Breast epithelium (tissue), 4 donors: ENCODE results near the gene EVL. TPM values are rescaled to one million over a fixed set of nuclear protein-coding genes. Genes with fewer than 3 reads are reported as not detected.
"Not testable (repeated sequence)": the region's sequence is repeated elsewhere in the genome, so short reads cannot be mapped to it uniquely, and the experiment has no call there.

ENCODE experiments used
- DNase-seq, 2 donors: peaks; one replicate each; pipeline ENCODE4 v3.0.0-alpha.2; 2019; ENCODE audit warnings: low spot score in 2 of 2
- H3K27ac ChIP-seq, 2 donors: fragments of 200-600 bp; sonication (generic) in 1 of 2; one replicate each; pipeline ENCODE4 v1.5.1; 2016 to 2019; ENCODE audit warnings: mild to moderate bottlenecking in 1 of 2
- H3K27me3 ChIP-seq, 2 donors: fragments of 200-600 bp; sonication (generic) in 1 of 2; one replicate each; pipeline versions ENCODE4 v1.5.1 to v1.6.0; 2017 to 2019; ENCODE audit warnings: control low read depth in 1 of 2, mild to moderate bottlenecking in 1 of 2
- H3K36me3 ChIP-seq: fragments of 200-600 bp; one replicate; pipeline ENCODE4 v1.5.1; 2019
- H3K4me1 ChIP-seq, 2 donors: fragments of 200-600 bp; sonication (generic); one replicate each; pipeline ENCODE4 v1.5.1; 2016 to 2019; ENCODE audit warnings: control low read depth in 1 of 2
- H3K4me3 ChIP-seq, 3 donors: fragments of 200-600 bp; sonication (generic); 1 replicate in 2 of 3; 2 replicates in 1 of 3; pipeline ENCODE4 v1.5.1; 2016 to 2019; ENCODE audit warnings: mild to moderate bottlenecking in 3 of 3, moderate library complexity in 2 of 3
- H3K9me3 ChIP-seq, 2 donors: fragments of 200-600 bp; sonication (generic) in 1 of 2; one replicate each; pipeline ENCODE4 v1.5.1; 2016 to 2019; ENCODE audit warnings: control low read depth in 1 of 2
- CTCF ChIP-seq, 3 donors: fragments of 450-650 bp; IDR thresholded peaks; one replicate each; pipeline ENCODE4 v1.5.1; 2016 to 2017; ENCODE audit warnings: antibody characterized with exemption in 3 of 3, mild to moderate bottlenecking in 3 of 3, moderate library complexity in 3 of 3
- POLR2A ChIP-seq: fragments of 450-650 bp; IDR thresholded peaks from one replicate; pipeline ENCODE4 v1.6.1; 2016; ENCODE audit warnings: antibody characterized with exemption, mild to moderate bottlenecking, moderate library complexity
- POLR2AphosphoS5 ChIP-seq, 3 donors: sonication (generic); formaldehyde crosslinking; IDR thresholded peaks; one replicate each; pipeline ENCODE4 v1.6.1; 2017; ENCODE audit warnings: antibody characterized with exemption in 3 of 3
- intact Hi-C: fragments of 100-400 bp; cut with DNase I; formaldehyde crosslinking; loops from one replicate; pipeline ENCODE4 v1.15.1; 2023; ENCODE audit warnings: low total_unique reads
- total RNA-seq, 3 donors: library from RNA; depleted of rRNA; stranded (reverse); fragments of >200 nt; gene quantifications; one replicate each; pipeline ENCODE4 v1.1.0, GENCODE V29; 2016

Gene EVL
- total RNA-seq, 3 donors from 2014 or later = 50.7 to 116 (median 107) TPM

GRCh38 chr14:100060760-100061159 lies 4.5 kb upstream of the EVL start:
- no peaks in the 10 kb centered on the region for H3K9me3 ChIP-seq
- intact Hi-C loops = no loop called here
- peaks cover 0 to 10% of the 10 kb centered on the region in 2 donors for H3K4me1 ChIP-seq
- H3K36me3 ChIP-seq = no peaks in the 10 kb centered on the region
- no peak overlapping the region for H3K4me3 ChIP-seq
- TF ChIP-seq CTCF (IDR thresholded peaks at IDR 0.05) = no peak
- DNase-seq = no peak
- no peaks in the 10 kb centered on the region for H3K27me3 ChIP-seq
- H3K27ac ChIP-seq = peak overlapping the region in 1 of 2 donors; percentile 19

DNA sequence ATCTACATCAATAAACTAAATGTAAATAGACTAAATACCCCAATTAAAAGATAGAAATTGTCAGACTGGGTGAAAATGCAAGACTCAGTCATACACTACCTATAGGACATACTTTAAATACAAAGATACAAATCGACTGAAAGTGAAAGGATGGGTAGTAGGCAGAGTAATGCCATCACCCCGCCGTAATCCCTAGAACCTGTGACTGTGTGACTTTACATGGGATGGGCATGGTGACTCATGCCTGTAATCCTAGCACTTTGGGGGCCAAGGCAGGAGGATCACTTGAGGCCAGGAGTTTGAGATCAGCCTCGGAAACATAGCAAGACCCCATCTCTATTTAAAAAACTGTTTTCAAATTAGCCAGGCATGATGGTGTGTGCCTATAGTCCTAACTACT lies 2.6 kb upstream of the EVL start:
- peak overlapping the region in 1 of 2 donors; percentile 23 for H3K27ac ChIP-seq
- DNase-seq = no peak
- no peak for TF ChIP-seq CTCF (IDR thresholded peaks at IDR 0.05)
- no peak for TF ChIP-seq POLR2A
- no peak for TF ChIP-seq POLR2AphosphoS5 (IDR thresholded peaks at IDR 0.05)
- H3K36me3 ChIP-seq = no peaks in the 10 kb centered on the region
- H3K27me3 ChIP-seq = no peaks in the 10 kb centered on the region
- no peaks in the 10 kb centered on the region for H3K9me3 ChIP-seq
- intact Hi-C loops = no loop called here
- no peak overlapping the region for H3K4me3 ChIP-seq
- H3K4me1 ChIP-seq = peaks cover 0 to 10% of the 10 kb centered on the region in 2 donors

- TF ChIP-seq CTCF (IDR thresholded peaks at IDR 0.05) (no peak), POLR2A (no peak), POLR2AphosphoS5 (IDR thresholded peaks at IDR 0.05) (no peak)
- no peak for DNase-seq
- Histone ChIP-seq H3K27me3 (no peaks in the 10 kb centered on the region), H3K9me3 (no peaks in the 10 kb centered on the region), H3K4me1 (peaks cover 0 to 9% of the 10 kb centered on the region in 2 donors), H3K4me3 (no peak overlapping the region), H3K36me3 (no peaks in the 10 kb centered on the region), H3K27ac (peak overlapping the region; percentile 4 to 35)
- intact Hi-C loops = no loop called here
Observed at GRCh38 chr14:100063314-100063941, 1.8 kb upstream of the EVL start.

GRCh38 chr14:100064335-100065092 lies 708 bp upstream of the EVL start:
- intact Hi-C loops, H3K9me3 ChIP-seq, H3K27me3 ChIP-seq, H3K4me1 ChIP-seq, H3K36me3 ChIP-seq, H3K4me3 ChIP-seq, DNase-seq: not testable (repeated sequence)
- peak overlapping the region in 1 of 2 donors; percentile 49 for H3K27ac ChIP-seq

DNA sequence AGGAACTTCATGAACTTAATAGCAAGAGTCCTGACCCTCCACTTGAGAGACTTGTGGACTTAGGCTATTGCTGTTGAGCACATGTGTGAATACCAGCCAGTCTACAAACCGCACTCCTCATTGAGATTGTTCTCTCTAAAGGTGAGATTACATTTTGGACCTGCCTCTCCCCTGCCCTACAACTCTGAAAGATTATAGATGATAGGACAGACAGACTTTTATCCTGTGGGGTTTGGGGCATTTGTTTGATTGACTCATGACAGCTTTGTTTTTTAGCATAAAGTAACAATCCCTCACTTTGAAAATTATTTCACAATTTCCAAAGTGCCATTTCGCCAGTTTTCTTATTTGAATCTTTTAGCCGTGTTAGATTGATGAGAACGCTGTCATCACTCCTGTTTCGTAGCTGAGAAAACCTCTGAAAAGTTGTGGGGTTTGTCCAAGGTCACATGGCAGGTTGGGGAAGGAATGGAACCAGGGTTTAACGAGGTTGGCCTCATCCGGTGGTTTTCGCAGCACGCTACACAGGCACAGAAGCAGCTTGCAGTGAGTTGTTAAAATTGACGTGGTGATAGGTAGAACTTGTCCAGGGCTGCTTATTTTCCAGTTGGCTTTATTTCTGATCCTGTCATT lies 836 bp downstream of the EVL start:
- peak overlapping the region in 1 of 3 donors; percentile 13 for H3K4me3 ChIP-seq
- intact Hi-C loops = no loop called here
- TF ChIP-seq CTCF (IDR thresholded peaks at IDR 0.05) (no peak), POLR2A (no peak), POLR2AphosphoS5 (IDR thresholded peaks at IDR 0.05) (no peak)
- no peak for DNase-seq
- H3K27me3 ChIP-seq = no peaks in the 10 kb centered on the region
- no peaks in the 10 kb centered on the region for H3K4me1 ChIP-seq
- peak overlapping the region in 1 of 2 donors; percentile 49 for H3K27ac ChIP-seq
- no peaks in the 10 kb centered on the region for H3K36me3 ChIP-seq
- H3K9me3 ChIP-seq = no peaks in the 10 kb centered on the region
